HG03439 (cell line): ENCODE results near the gene HPCAL1.
A peak's percentile ranks its signal among the peaks of the same experiment; 100 is the strongest.

Experiments
- ATAC-seq: cut with Tn5 transposase; IDR thresholded peaks from one replicate; pipeline ENCODE4 v1.9.1; 2021; ENCODE audit warnings: mild to moderate bottlenecking, moderate library complexity; ENCODE audit not compliant: unreplicated experiment

The HPCAL1 gene

DNA sequence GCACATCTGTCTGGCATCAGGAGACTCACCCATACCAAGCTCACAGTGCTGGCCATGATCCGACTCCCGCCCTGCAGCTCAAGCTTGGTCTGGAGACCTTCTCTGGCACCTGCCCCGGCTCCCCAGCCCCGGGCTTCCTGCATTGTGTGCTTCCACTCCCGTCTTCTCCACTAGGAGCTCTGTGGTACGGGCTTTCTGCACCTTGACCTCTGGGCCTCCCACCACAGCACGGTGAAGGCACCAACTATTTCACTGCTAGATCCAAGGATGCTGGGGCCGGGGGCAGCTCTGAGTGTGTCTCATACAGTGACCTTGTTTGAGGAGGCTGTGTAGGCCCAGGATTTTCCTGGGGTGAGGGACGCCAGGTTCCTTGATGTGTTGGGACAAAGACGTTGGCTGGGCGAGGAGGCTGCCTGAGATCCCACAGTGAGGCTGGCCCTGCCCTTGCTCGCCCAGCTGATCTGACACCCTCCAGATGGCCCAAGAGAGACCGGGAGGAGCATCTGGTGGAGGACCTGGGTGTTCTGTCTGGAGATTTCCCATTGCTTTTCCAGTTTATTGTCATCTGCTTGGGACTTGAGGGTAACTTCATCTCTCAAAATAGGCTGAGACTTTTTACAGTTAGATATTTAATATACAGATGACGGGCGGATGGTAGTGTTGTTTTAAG lies 64.0 kb downstream of the HPCAL1 start:
- ATAC-seq = no peak

DNA sequence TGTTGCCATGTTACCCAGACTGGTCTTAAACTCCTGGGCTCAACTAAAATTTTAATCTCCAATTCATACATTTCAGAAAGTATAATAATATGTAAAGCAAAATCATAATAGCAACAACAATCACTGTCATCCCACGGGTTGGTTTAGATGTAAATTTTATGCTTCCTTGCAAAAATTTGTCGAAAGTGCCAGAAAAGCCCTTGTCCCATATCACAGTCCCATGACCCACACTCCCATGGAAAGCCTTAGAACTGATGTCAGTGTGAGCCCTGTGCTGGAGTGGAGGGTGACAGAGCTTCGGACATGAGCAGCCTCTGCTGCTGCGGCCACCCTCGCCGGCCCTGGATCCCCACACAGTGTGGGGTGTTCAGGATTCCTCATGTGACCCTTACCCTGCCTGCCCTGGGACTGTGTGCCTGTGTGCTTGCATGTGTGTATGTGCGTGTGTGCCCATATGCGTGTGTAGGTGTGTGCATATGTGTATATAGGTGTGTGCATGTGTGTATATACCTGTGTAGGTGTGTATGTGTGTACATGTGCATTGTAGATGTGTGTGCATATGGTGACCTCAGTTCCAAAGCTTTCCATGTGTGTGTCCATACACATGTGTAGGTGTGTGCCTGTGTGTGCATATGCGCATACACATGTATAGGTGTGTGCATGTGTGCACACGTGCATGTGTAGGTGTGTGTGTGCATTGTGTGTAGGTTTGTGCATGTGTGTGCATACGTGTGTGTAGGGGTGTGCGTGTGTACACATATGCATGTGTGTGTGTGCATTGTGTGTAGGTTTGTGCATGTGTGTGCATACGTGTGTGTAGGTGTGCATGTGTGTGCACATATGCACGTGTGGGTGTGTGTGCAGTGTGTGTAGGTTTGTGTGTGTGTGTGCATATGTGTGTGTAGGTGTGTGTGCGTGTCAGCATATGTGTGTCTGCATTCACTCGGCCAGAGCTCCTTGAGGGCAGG lies 65.1 kb downstream of the HPCAL1 start:
- no peak for ATAC-seq

DNA sequence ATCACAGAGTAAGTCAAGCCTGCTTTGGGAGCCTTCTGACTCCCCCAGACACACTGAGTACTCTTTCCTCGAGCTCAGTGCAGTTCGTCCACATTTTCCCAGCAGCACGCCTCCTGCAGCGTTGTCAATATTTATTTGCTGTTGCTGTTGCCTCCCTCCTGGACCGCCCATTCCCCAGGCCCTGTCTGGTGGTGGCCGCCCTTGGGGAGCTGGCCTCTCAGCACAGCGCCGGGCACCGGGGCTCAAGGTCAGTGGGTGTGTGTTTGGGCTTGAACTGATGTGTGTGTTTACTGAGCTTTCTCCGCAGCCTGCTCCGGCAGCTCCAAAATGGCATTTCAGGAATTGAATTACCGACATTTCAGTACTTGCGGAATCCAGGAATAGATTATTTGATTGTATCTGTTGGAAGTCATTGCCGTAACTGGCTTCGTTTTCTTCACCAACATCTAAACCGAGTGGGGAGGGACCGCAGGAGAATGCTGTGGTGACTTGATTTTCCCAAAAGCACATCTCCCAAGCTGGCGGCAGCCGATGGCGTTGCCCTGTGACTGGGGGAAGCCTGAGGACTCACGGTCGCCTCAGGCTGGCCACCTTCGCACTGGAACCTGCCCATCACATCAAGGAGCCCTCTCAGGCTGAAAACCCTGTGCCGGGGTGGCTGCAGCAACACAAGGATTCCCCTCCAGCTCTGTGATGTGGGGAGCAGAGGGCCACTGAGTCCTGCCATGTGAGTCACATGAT lies 66.0 kb downstream of the HPCAL1 start:
- ATAC-seq = no peak

DNA sequence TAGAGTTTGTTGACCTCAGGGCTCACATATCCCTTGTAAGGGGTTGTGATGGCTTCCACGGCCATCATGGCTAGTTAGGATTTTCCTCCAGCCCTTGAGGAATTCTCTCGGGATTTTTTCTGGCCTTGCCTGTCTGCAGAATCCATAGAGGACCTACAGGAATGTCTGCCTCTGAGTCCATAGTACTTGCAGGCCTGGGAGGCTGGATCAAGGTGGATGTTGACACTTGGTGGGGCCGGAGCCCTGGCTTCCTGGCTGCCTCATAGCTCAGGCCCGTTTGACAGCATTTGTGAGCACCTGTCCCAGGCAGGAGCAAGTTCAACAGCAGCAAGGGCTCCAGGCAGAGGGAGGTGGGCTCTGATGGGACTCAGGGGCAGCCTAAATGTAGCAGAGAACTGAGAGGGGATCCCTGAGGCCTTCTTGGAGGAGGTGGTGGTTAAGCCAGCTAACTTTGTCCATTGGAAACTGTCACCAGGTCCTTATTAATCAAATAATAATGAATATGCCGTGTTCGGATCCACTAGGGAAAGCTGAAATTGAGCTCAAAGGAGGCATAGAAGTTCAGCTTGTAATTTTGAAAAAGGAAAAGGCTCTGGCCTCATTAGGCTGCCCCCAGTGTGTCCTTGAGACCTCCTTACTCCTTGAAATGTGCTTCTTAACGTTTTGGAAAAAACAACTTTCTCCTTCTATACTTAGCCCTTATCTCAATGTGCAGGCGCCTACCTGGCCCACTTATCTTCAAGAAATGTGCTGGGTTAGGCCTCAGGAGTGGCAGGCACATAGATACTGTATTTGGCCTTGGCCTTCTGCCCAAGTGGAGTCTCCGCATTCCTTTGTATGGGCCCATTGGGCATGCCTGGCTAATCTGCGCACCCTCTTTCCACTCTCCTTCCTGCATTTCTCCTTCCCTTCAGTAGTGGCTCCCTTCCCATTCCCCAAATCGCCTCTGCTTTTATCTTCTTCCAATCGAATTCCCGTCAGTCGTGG lies 66.9 kb downstream of the HPCAL1 start:
- no peak for ATAC-seq

DNA sequence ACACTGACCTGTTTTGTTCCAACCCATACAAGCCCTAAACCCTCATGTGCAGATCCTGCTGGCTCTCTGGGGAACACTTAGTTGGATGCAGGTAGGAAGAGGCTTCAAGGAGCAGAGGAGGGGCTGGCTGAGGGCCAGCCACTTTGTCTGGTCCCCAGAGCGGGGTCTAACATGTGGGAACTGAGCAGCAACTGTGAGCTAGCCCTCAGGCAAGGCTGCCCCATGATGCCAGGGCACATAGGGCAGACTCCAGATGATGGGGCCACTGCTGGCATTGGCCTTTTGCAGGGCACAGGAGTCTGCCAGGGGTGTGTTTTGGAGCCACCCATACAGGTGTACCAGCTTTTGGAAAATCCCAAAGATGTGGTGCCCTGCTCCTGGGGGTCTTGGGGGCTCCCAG lies 67.7 kb downstream of the HPCAL1 start:
- no peak for ATAC-seq

DNA sequence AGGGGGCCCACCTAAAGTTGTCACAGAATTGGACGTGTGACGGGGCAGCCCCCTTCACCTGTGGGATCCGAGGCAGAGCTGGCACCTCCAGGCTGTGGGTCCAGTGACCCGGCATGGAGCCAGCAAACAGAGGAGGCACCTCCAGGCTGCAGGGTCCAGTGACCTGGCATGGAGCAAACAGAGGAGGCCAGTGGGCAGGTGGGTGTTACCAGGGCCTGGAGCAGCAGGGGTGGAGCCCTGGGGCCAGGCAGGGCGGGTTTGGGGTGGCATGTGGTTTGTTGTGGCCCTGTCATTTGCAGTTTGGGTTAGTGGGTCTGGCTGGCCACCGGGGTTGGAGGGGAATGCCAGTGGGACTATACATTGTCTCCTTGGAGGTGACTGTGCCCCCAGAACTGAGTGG lies 68.2 kb downstream of the HPCAL1 start:
- ATAC-seq = no peak

DNA sequence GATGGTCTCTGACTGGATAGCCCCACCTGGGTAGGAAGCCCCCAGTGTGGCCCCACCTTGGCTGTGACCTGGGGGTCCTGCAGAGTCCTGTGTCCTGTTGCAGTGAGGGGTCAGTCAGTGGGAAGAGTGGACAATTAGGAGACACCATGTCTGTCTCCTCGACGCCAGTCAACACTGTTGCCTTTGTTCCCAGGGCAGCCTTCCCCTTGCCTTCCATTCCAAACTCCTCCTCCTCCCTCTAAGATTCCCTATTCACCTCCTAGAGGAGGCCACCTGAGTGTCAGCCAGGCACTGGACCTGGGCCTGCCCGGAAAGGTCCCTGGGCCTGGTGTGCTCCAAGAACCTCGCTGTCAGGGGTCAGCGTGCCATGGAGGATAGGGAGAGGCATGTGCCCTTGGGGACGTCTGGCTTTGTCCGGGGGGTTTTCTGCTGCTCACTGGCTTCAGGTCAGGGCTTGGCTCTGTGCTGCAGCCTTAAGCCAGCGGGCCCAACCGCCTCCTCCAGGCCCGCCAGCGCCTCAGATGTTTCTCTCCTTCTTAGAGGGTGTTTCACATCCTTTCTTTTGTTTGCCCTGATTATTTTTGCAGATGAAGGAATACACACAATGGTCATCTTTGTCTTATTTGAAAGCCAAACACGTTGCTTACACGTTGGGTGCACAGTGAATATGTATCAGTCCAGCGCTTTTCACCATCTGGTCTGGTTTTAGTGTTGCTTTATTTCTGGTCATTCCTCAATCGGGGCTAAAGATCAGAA lies 68.9 kb downstream of the HPCAL1 start:
- no peak for ATAC-seq

DNA sequence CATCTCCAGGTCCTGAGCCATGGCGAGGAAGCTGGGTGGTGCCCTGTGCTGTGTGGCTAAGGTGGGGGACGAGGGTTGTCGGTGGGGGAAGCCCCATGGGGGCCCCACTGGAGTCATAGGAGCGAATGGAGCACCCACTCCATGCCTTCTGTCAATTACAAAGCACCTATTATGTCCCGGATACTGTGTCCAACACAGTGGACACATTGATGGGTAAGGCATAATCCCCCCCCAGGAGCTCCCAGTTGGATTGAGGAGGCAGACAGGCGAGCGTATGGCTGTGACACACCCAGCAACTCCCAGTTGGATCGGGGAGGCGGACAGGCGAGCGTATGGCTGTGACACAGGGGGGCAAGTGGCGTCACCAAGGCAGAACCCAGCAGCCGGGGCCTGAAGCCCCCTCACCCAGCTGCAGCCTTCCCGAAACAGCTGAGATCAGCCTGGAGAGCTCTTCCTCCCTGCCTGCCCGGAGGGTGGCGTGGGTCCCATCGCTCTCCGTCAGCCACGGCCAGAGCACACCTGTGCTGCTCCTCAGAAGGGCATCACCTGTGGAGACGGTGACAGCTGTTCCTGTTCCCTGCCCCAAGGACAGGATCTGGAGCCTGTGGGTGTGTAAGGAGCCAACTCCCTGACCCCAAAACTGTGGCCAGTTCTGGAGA lies 69.6 kb downstream of the HPCAL1 start:
- no peak for ATAC-seq

DNA sequence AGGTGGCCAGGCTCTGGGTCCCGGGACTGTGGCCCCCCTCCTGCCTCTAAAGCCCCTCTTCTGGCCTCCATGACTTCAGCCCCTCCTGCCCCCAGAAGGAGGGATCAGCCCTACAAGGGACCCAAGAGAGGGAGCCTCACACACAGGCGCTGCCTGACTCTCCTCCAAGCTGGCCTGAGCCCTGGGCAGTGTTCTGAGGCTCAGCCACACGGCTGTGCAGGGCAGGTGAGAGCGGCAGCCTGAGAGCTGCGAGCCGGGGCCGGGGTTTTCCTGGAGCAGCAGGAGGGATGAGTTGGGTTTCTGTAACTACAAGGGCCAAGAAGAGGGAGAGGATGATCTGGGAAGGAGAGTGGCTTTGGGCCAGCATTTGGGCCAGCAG lies 70.1 kb downstream of the HPCAL1 start:
- ATAC-seq = no peak

DNA sequence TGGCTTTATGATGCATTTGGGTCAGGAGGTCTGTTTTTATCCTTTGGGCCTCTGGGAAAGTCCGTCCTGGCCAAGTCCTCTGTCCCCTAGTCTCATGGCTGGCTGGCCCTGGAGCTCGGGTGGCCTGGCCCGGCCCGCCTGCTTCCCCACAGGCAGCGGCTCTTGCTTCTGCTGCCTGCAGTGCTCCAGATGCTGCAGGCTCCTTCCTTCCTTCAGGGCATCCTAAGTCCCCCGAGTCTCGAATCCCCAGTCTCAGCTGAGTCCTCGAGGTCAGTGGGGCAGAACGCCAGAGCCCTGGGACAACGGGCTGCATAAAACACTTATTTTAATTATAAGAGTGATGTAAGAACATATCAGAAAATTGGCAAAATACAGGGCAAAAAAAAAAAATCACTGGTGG lies 71.2 kb downstream of the HPCAL1 start:
- ATAC-seq = no peak

DNA sequence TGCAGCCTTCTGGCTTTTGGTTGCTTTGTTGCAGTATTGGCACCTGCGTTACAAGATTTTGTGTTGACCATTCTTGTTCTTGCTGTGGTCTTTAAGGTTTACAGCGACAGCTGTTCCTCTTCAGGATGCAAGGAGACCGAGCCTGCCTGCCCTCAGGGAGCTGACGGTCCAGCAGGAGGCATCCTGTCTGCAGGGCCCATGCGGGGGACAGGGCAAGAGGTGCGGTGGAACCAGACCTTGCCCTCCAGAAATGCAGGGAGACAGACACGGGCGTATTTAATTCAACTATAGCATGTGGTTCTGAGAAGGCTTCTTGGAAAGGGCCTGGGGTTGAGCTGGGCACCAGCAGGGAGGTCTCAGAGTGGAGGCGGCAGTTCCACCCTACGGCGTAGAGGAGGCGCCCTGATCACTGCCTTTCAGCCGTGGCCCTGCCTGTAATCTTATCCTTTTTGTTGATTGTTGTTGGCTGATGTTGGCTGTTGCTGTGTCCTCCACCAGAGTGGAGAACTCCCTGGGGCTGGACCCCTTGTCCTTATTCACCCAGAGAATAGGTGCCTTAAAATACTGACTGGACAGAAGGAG lies 71.7 kb downstream of the HPCAL1 start:
- ATAC-seq = no peak

DNA sequence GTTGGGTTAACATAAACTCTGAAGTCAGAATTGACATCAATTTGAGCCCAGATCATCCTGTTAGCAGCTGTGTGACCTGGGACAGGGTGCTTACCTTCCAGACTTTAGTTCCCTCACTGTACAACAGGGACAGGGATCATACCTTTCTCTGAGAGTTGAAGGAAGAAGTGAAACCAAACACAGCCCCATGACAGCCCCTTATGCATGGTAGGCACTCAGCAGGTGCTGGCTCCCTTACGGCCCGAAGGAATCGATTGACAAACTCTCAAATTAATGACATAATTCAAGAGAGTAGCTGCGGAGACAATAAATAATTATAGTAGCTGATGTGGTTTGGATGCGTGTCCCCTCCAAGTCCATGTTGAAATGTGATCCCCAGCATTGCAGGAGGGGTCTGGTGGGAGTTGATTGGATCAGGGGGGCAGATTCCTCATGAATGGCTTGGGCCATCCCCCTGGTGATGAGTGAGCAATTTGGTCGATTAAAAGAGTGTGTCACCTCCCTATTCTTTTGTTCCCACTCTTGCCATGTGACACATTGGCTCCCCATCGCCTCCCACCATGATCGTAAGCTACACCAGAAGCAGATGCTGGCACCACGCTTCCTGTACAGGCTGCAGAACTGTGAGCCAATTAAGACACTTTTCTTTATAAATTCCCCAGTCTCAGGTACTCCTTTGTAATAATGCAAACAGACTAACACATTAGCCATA lies 73.0 kb downstream of the HPCAL1 start:
- ATAC-seq = no peak

DNA sequence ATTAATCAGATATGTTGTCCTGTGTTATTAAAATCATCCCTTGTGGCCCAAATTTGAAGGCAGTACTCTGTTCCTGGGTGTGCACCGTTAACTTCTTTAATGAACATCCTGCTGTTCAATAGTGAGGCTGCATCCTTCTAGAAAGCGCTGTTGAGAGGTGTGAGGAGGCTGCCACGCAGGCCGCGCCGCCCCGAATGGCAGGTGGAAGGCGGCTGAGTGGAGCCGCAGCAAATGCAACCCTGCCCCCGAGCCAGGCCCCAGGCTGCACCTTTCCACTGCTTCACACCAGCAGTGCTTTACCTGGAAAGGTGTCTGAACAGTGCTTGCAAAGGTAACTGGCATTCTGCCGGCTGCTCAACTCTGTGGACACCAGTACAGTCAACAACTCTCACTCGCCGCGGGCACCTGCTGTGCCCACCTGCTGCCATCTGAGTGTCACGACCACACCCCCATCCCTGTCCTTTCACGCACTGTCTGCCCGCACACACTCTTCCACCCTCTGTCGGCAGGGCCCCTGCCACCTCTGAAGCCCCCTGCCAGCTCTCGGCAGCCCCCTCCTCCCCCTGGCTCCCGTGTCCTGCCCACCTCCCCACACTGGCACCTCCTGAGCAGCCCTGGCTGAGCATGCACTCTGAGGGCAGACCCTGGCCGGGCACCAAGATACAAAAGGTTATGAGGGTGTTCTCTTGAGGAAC lies 74.5 kb downstream of the HPCAL1 start:
- ATAC-seq = no peak

DNA sequence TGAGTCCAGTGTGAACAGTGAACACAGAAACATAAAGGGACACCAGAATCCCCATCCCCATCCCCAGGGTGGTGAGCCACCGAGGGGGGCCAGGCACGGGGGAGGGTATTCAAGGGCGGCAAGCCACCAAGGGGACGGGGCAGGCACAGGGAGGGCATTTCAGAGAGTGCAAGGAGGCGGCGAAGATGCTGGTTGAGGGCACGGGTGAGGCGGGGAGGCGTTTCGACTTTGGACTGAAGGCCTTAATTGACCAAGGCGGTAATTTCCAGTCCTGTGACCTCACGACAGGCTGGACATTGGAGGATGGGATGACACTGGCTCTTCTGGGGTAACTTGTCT lies 75.0 kb downstream of the HPCAL1 start:
- no peak for ATAC-seq

DNA sequence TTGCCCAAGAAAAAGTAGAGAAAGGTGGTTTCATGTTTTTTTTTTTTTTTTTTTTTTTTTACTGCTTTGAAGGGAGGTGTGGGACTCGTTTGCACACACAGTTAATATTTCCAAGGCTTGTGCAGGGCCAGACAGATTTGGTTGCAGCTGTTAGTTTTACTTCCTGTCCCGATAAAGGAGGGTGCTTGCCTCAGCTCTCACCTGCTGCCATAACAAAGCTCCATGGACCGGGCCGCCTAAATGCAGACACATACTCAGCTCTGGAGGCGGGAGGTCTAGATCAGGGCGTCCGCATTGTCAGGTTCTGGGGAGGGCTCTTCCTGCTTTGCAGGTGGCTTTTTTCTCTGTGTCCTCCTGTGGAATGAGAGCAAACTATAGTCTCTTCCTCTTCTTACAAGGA lies 75.5 kb downstream of the HPCAL1 start:
- ATAC-seq = peak; percentile 65

DNA sequence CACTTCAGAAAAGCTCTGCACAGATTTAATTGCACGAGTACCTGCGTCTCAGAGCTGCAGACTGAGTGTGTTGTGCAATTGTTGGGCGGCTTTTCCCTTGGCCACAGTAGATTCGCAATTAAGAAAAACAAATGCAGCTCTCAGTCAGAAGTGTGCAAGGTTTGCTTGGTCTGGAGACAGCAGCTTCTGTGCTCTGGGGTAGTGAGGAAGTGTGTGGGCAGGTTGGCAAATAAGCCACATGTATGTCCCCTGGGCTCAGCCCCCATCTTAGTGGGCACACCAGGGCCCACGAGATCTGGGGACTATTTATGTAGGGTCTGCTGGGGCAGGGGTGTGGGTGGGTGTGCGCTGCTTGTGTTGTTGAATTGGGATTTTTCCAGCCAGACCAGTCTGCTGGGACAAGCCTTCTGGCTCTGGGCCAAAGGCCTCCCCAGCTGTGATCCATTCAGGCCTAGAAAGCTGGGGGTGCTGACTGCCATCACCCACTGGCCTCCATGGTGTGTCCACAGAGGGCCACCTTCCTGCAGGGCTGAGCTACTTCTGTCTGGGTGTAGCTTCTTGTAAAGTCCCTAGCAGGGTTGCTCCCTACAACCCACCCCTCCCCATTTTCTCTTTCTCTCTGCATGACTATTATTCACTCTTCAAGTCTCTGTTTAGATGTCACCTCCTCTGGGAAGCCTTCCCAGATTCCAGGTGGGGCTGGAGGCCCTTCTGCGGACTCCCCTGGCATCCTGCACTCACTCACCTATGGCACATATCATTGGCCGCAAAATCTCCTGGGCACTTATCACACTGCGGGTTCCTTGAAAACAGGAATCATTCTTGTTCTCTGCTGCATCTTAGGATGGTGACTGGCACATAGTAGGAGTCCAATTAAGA lies 77.6 kb downstream of the HPCAL1 start:
- ATAC-seq = no peak

DNA sequence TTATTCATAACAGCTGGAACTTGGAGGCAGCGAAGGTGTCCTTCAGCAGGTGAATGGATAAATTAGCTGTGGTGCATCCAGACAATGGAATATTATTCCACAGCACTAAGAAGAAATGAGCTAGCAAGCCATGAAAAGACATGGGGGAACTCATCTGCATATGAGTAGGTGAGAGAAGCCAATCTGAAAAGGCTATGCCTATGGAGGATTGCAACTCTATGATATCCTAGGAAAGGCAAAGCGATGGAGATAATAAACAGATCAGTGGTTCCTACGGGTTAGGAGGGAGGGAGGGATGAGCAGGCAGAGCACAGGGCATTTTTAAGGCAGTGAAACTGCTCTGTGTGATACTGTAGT lies 79.3 kb downstream of the HPCAL1 start:
- no peak for ATAC-seq
